Mesenchymal stem cell (in vitro differentiated cells and primary cell): ENCODE results near the gene CYSTM1.

Experiments used
- DNase-seq: peaks from one replicate; pipeline ENCODE4 v3.0.0-alpha.2; 2013
- H2AFZ ChIP-seq: one replicate; pipeline ENCODE4 v1.6.1; 2013; ENCODE audit warnings: low read depth, mild to moderate bottlenecking, control low read depth, inconsistent platforms, low read length, moderate library complexity
- H2AK5ac ChIP-seq: 2 replicates; pipeline ENCODE4 v1.6.1; 2013; ENCODE audit warnings: low read length, moderate library complexity, mild to moderate bottlenecking, inconsistent platforms; ENCODE audit not compliant: severe bottlenecking
- H2BK120ac ChIP-seq: one replicate; pipeline ENCODE4 v1.6.1; 2013; ENCODE audit warnings: low read depth, mild to moderate bottlenecking, inconsistent platforms, low read length, moderate library complexity
- H2BK12ac ChIP-seq, 2 experiments: one replicate each; pipeline ENCODE4 v1.6.1; 2013; ENCODE audit warnings: inconsistent platforms in 2 of 2, low read length in 2 of 2, mild to moderate bottlenecking in 2 of 2, moderate library complexity in 2 of 2, control low read depth in 1 of 2
- H2BK15ac ChIP-seq: one replicate; pipeline ENCODE4 v1.6.1; 2013; ENCODE audit warnings: mild to moderate bottlenecking, low read depth, inconsistent platforms; ENCODE audit not compliant: poor library complexity, severe bottlenecking
- H2BK5ac ChIP-seq: 2 replicates; pipeline ENCODE4 v1.6.1; 2013; ENCODE audit warnings: low read depth, mild to moderate bottlenecking, low read length, control low read depth, inconsistent platforms; ENCODE audit not compliant: poor library complexity, severe bottlenecking
- H3K14ac ChIP-seq, 2 experiments: one replicate each; pipeline ENCODE4 v1.6.1; 2013; ENCODE audit warnings: inconsistent platforms in 2 of 2, low read length in 2 of 2, control low read depth in 1 of 2, mild to moderate bottlenecking in 1 of 2, moderate library complexity in 1 of 2
- H3K18ac ChIP-seq, 2 experiments: one replicate each; pipeline ENCODE4 v1.6.1; 2013; ENCODE audit warnings: inconsistent platforms in 2 of 2, low read length in 2 of 2, control low read depth in 1 of 2, low read depth in 1 of 2, mild to moderate bottlenecking in 1 of 2
- H3K23ac ChIP-seq, 2 experiments: one replicate each; pipeline ENCODE4 v1.6.1; 2013; ENCODE audit warnings: inconsistent platforms in 2 of 2, low read length in 2 of 2, mild to moderate bottlenecking in 2 of 2, moderate library complexity in 2 of 2, control low read depth in 1 of 2
- H3K27ac ChIP-seq: 2 replicates; pipeline ENCODE4 v1.5.1; 2013; ENCODE audit warnings: mild to moderate bottlenecking, moderate library complexity, low read length, control low read depth, inconsistent platforms; ENCODE audit not compliant: poor library complexity, severe bottlenecking
- H3K27me3 ChIP-seq, 2 experiments: 2 replicates each; pipeline versions ENCODE4 v1.6.1 to v1.7.0; 2013; ENCODE audit warnings: low read length in 2 of 2, mild to moderate bottlenecking in 2 of 2, moderate library complexity in 2 of 2, control low read depth in 1 of 2, inconsistent platforms in 1 of 2; ENCODE audit not compliant: control insufficient read depth in 1 of 2, insufficient read depth in 1 of 2
- H3K36me3 ChIP-seq, 2 experiments: 2 replicates each; pipeline versions ENCODE4 v1.6.1 to v1.7.0; 2013; ENCODE audit warnings: low read length in 2 of 2, control low read depth in 1 of 2, inconsistent platforms in 1 of 2, low read depth in 1 of 2, mild to moderate bottlenecking in 1 of 2; ENCODE audit not compliant: insufficient read depth in 2 of 2, control insufficient read depth in 1 of 2
- H3K4ac ChIP-seq, 2 experiments: one replicate each; pipeline ENCODE4 v1.6.1; 2013; ENCODE audit warnings: inconsistent platforms in 2 of 2, low read length in 2 of 2, mild to moderate bottlenecking in 2 of 2, moderate library complexity in 2 of 2, control low read depth in 1 of 2, low read depth in 1 of 2
- H3K4me1 ChIP-seq: 2 replicates; pipeline ENCODE4 v1.6.1; 2013; ENCODE audit warnings: low read depth, low read length, control low read depth; ENCODE audit not compliant: control insufficient read depth, insufficient read depth
- H3K4me2 ChIP-seq: 2 replicates; pipeline ENCODE4 v1.6.1; 2013; ENCODE audit warnings: low read length, mild to moderate bottlenecking, inconsistent platforms; ENCODE audit not compliant: poor library complexity, severe bottlenecking
- H3K4me3 ChIP-seq, 2 experiments: 2 replicates each; pipeline versions ENCODE4 v1.5.1 to v1.7.0; 2013; ENCODE audit warnings: low read length in 2 of 2, mild to moderate bottlenecking in 2 of 2, control low read depth in 1 of 2, low read depth in 1 of 2; ENCODE audit not compliant: insufficient read depth in 1 of 2
- H3K79me1 ChIP-seq: replicated peaks from 2 replicates; pipeline ENCODE4 v1.6.1; 2013; ENCODE audit warnings: mild to moderate bottlenecking, control low read depth, low read length, inconsistent platforms; ENCODE audit not compliant: poor library complexity, severe bottlenecking
- H3K9ac ChIP-seq: 2 replicates; pipeline ENCODE4 v1.7.0; 2013; ENCODE audit warnings: mild to moderate bottlenecking, low read length, moderate library complexity
- H3K9me3 ChIP-seq: 2 replicates; pipeline ENCODE4 v1.7.0; 2013; ENCODE audit warnings: mild to moderate bottlenecking, low read length; ENCODE audit not compliant: control insufficient read depth
- H4K8ac ChIP-seq: one replicate; pipeline ENCODE4 v1.6.1; 2013; ENCODE audit warnings: inconsistent platforms, mild to moderate bottlenecking, low read length, moderate library complexity
- H4K91ac ChIP-seq: one replicate; pipeline ENCODE4 v1.6.1; 2013; ENCODE audit warnings: mild to moderate bottlenecking, low read length, inconsistent platforms
- WGBS: methylation state at CpG from one replicate; pipeline ENCODE4 v1.1.7; 2013; ENCODE audit warnings: mixed read lengths; 5-methylcytosine and 5-hydroxymethylcytosine counted together

Gene CYSTM1

GRCh38 chr5:140159014-140159927, 15.7 kb upstream of the CYSTM1 start:
- no peak overlapping the region for H3K23ac ChIP-seq
- no peak overlapping the region for H3K9ac ChIP-seq
- no peak overlapping the region for H3K18ac ChIP-seq
- H4K91ac ChIP-seq = no peak overlapping the region
- peaks cover 0 to 9% of the 10 kb centered on the region in 2 experiments for H3K27me3 ChIP-seq
- H2BK5ac ChIP-seq = no peak overlapping the region
- no peak overlapping the region for H2BK15ac ChIP-seq
- no peak overlapping the region for H2AFZ ChIP-seq
- H2AK5ac ChIP-seq = no peak overlapping the region
- H3K14ac ChIP-seq = no peak overlapping the region
- peaks cover 3% of the 10 kb centered on the region for H3K4me1 ChIP-seq
- H3K4ac ChIP-seq = no peak overlapping the region
- H3K27ac ChIP-seq = no peak overlapping the region
- H4K8ac ChIP-seq = no peak overlapping the region
- DNase-seq = no peak
- no peak overlapping the region for H2BK120ac ChIP-seq
- no peak overlapping the region for H3K4me3 ChIP-seq
- no peaks in the 10 kb centered on the region for H3K36me3 ChIP-seq
- no peaks in the 10 kb centered on the region for H3K79me1 ChIP-seq
- no peak overlapping the region for H2BK12ac ChIP-seq
- H3K9me3 ChIP-seq = no peaks in the 10 kb centered on the region
- no peak overlapping the region for H3K4me2 ChIP-seq
- 89% methylated on average over 6 of the region's 7 CpGs for WGBS

- H3K18ac ChIP-seq = no peak overlapping the region
- no peak overlapping the region for H3K27ac ChIP-seq
- no peak overlapping the region for H3K4me3 ChIP-seq
- peaks cover 0 to 23% of the 10 kb centered on the region in 2 experiments for H3K27me3 ChIP-seq
- no peak overlapping the region for H4K91ac ChIP-seq
- H2BK12ac ChIP-seq = no peak overlapping the region
- H3K4ac ChIP-seq = no peak overlapping the region
- no peak for DNase-seq
- no peak overlapping the region for H4K8ac ChIP-seq
- 89% methylated on average over 2 of the region's 5 CpGs for WGBS
- no peak overlapping the region for H2BK15ac ChIP-seq
- H2AFZ ChIP-seq = no peak overlapping the region
- H2BK5ac ChIP-seq = no peak overlapping the region
- no peaks in the 10 kb centered on the region for H3K9me3 ChIP-seq
- no peak overlapping the region for H2BK120ac ChIP-seq
- H3K36me3 ChIP-seq = no peaks in the 10 kb centered on the region
- H3K4me1 ChIP-seq = peaks cover 3% of the 10 kb centered on the region
- H2AK5ac ChIP-seq = no peak overlapping the region
- no peak overlapping the region for H3K14ac ChIP-seq
- H3K23ac ChIP-seq = no peak overlapping the region
- H3K4me2 ChIP-seq = no peak overlapping the region
- no peak overlapping the region for H3K9ac ChIP-seq
- H3K79me1 ChIP-seq = no peaks in the 10 kb centered on the region
These were observed 12.7 kb upstream of the CYSTM1 start for GRCh38 chr5:140162275-140162674.

- Histone ChIP-seq H2BK5ac (no peak overlapping the region), H3K4me2 (no peak overlapping the region), H4K91ac (no peak overlapping the region), H3K4ac (no peak overlapping the region), H3K27ac (no peak overlapping the region), H3K9ac (no peak overlapping the region), H3K27me3 (peaks cover 0 to 23% of the 10 kb centered on the region in 2 experiments), H2BK15ac (no peak overlapping the region), H3K79me1 (no peaks in the 10 kb centered on the region), H3K18ac (no peak overlapping the region), H2BK12ac (no peak overlapping the region), H3K4me1 (no peaks in the 10 kb centered on the region), H2BK120ac (no peak overlapping the region), H3K14ac (no peak overlapping the region), H3K4me3 (no peak overlapping the region), H2AFZ (no peak overlapping the region), H4K8ac (no peak overlapping the region), H3K36me3 (no peaks in the 10 kb centered on the region), H3K9me3 (no peaks in the 10 kb centered on the region), H2AK5ac (no peak overlapping the region), H3K23ac (no peak overlapping the region)
- 77% methylated on average over 5 of the region's 5 CpGs for WGBS
- DNase-seq = no peak
These were observed 12.2 kb upstream of the CYSTM1 start for GRCh38 chr5:140162781-140163180.

GRCh38 chr5:140165101-140165922, 9.7 kb upstream of the CYSTM1 start:
- no peaks in the 10 kb centered on the region for H3K79me1 ChIP-seq
- DNase-seq = no peak
- H3K4ac ChIP-seq = no peak overlapping the region
- no peak overlapping the region for H3K18ac ChIP-seq
- H3K4me3 ChIP-seq = no peak overlapping the region
- peaks cover 0 to 23% of the 10 kb centered on the region in 2 experiments for H3K27me3 ChIP-seq
- H3K27ac ChIP-seq = no peak overlapping the region
- H3K36me3 ChIP-seq = no peaks in the 10 kb centered on the region
- H3K9ac ChIP-seq = no peak overlapping the region
- no peak overlapping the region for H3K23ac ChIP-seq
- H2AFZ ChIP-seq = no peak overlapping the region
- no peaks in the 10 kb centered on the region for H3K4me1 ChIP-seq
- no peak overlapping the region for H2AK5ac ChIP-seq
- no peak overlapping the region for H4K8ac ChIP-seq
- no peak overlapping the region for H4K91ac ChIP-seq
- no peak overlapping the region for H3K14ac ChIP-seq
- H3K9me3 ChIP-seq = no peaks in the 10 kb centered on the region
- H2BK15ac ChIP-seq = no peak overlapping the region
- no peak overlapping the region for H2BK5ac ChIP-seq
- no peak overlapping the region for H3K4me2 ChIP-seq
- 80% methylated on average over 5 of the region's 5 CpGs for WGBS
- no peak overlapping the region for H2BK12ac ChIP-seq
- no peak overlapping the region for H2BK120ac ChIP-seq
